ENCODE data around the gene A4GALT.
"Not testable (repeated sequence)": the region's sequence is repeated elsewhere in the genome, so short reads cannot be mapped to it uniquely, and the experiment has no call there.

The A4GALT gene

DNA sequence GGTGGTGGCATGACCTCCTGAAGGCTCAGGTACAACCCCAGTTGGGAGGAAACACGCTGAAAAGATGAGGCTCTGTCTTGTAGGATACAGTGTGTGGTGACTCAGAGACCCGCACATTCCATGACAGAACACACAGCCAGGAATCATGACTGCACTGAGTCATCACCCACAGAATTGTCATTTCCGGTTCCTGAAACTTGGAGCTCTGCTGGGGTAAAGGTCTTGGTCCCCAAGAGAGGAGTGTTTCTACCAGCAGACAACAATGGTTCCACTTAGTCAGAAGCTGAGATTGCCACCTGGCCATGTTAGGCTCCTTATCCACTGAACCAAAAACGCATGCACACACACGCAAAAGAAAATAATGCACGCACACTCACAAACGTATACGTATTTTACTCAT is 40.0 kb downstream of the A4GALT start:
- peak; percentile 28 for DNase-seq

DNA sequence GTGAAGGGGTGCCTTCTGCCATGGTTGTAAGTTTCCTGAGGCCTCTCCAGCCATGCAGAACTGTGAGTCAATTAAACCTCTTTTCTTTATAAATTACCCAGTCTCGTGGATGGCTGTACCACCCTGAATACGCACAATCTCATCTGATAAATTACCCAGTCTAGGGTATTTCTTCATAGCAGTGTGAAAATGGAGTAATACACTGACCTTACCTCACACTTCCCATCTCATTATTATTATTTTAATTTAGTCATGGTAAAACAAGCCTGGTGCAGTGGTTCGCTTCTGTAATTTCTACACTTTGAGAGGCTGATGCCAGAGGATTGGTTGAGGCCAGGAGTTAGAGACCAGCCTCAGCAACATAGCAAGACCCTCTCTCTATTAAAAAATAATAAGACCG is 41.0 kb downstream of the A4GALT start:
- DNase-seq = no peak

DNA sequence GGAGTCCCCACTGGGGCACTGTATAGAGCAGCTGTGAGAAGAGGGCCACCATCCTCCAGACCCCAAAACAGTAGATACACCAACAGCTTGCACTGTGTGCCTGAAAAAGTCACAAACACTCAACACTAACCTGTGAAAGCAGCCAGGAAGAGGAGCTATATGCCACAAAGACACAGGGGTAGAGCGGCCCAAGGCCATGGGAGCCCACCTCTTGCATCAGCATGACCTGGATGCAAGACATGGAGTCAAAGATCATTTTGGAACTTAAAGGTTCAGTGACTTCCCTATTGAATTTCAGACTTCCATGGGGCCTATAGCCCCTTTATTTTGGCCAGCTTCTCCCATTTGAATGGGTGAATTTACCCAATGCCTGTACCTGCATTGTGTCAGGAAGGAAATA is 41.8 kb downstream of the A4GALT start:
- DNase-seq = no peak

DNA sequence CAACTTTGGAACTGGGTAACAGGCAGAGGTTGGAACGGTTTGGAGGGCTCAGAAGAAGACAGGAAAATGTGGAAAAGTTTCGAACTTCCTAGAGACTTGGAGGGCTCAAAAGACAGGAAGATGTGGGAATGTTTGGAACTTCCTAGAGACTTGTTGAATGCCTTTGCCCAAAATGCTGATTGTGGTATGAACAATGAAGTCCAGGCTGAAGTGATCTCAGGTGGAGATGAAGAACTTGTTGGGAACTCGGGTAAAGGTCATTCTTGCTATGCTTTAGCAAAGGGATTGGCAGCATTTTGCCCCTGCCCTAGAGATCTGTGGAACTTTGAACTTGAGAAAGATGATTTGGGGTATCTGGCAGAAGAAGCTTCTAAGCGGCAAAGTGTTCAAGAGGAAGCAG is 42.7 kb downstream of the A4GALT start:
- DNase-seq = not testable (repeated sequence)

DNA sequence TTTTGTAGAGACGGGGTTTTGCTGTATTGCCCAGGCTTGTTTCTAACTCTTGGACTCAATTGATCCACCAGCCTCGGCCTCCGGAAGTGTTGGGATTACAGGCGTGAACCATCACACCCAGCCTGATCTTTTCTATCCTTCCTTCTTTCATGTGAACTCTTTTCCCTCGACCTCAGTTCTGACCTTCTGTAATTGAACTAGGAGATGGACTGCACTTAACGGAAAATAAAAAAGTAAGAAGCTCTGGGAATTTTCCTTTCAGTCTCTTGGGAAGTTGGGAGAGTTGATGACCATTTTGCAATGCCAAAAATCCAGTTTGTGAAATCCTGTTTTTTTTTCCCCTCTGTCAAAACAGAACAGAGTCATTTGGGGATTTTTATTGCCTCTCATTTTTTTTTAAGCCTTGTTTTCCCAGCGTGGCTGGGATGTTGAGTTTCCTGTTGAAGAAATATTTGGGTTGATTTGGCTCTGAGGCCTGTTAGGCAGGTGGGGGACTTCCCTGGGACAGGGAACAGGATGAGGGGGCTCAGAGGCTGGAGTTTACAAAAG is 44.5 kb downstream of the A4GALT start:
- no peak for DNase-seq

DNA sequence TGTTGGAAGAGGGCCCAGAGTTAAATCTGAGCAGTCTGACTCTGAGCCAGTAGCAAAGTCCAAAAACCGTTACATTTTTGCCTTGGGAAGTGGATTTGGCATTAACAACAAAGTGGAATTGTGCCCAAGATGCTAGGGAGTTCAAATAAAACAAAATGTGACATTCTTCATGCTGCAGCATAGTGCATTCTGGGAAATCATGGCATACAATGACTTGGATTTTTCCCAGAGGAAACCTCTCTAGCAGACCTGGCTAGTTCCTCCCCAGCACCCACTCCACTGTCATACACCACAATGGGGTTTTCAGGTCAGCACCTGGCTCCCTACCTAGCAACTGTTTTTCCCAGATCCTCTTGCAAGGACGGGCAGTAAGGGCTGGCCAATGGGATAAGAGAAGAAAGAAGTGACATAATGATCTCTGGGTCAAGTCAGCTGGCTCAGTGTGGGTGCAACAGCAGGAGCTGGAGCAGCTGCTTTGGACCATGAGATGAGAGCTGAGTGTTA is 46.7 kb downstream of the A4GALT start:
- DNase-seq = no peak

DNA sequence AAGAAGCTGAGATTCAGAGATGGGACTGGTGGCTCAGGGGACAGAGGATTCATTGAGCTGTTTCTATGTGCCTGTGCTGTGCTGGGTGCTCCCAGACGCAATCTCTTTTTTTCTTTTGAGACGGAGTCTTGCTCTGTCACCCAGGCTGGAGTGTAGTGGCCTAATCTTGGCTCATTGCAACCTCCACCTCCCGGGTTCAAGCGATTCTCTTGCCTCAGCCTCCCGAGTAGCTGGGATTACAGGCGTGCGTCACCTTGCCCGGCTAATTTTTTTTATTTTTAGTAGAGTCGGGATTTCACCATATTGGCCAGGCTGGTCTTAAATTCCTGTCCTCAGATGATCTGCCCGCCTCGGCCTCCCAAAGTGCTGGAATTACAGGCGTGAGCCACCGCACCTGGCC is 47.6 kb downstream of the A4GALT start:
- not testable (repeated sequence) for DNase-seq

DNA sequence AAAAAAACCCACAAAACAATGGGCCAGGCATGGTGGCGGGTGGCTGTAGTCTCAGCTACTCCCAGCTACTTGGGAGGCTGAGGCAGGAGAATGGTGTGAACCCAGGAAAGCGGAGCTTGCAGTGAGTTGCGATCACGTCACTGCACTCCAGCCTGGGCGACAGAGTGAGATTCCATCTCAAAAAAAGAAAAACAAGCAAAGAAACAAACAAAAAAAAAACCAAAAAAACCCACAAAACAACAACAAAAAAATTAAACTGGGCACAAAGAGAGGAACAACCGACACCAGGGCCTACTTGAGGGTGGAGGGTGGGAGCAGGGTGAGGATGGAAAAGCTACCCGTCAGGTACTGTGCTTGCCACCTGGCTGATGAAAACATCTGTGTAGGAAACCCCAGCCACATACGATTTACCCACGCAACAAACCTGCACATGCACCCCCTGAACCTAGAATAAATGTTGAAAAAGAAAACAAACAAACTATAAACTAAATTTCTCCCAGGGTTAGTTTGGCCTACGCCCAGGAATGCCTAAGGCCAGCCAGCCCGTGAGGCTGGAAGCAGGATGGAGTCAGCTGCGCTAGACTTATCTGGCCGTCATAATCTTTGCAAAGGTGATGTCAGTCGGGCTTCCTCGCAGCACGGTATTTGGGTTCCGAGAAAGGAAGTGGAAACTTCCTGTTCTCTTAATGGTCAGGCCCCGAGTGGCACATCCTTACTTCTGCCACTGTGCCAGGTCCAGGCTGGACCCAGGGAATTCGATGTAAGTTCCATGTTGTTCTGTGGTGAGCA is 49.6 kb downstream of the A4GALT start:
- no peak for DNase-seq

DNA sequence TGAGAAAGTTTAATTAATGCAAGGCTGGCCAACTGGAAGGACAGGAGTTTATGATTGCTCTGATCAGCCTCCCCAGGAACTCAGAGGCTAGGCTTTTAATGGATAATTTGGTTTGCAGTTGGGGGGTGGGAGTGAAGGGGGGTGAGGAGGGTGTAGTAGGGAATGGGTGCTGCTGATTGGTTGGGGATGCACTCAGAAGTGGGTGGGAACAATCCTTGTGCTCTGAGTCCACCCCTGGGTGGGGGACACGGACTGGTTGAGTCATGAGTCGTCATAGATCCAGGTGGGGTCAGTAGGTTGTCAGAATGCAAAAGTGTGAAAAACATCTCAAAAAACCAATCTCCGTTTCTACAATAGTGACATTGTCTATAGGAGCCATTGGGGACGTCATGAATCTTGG is 50.6 kb downstream of the A4GALT start:
- no peak for DNase-seq

DNA sequence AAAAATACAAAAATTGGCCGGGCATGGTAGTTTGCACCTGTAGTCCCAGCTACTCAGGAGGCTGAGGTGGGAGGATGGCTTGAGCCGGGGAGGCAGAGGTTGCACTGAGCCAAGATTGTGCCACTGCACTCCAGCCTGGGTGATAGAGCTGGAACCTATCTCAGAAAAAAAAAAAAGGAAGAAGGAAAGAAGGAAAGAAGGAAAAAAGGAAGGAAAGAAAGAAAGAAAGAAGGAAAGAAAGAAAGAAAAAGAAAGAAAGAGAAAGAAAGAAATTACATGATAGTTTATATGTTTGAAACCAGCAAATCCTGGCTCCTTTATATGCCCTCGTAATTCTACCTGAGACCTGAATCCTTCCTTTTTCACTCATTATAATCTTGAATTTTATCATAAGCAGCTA is 54.3 kb downstream of the A4GALT start:
- not testable (repeated sequence) for DNase-seq

DNA sequence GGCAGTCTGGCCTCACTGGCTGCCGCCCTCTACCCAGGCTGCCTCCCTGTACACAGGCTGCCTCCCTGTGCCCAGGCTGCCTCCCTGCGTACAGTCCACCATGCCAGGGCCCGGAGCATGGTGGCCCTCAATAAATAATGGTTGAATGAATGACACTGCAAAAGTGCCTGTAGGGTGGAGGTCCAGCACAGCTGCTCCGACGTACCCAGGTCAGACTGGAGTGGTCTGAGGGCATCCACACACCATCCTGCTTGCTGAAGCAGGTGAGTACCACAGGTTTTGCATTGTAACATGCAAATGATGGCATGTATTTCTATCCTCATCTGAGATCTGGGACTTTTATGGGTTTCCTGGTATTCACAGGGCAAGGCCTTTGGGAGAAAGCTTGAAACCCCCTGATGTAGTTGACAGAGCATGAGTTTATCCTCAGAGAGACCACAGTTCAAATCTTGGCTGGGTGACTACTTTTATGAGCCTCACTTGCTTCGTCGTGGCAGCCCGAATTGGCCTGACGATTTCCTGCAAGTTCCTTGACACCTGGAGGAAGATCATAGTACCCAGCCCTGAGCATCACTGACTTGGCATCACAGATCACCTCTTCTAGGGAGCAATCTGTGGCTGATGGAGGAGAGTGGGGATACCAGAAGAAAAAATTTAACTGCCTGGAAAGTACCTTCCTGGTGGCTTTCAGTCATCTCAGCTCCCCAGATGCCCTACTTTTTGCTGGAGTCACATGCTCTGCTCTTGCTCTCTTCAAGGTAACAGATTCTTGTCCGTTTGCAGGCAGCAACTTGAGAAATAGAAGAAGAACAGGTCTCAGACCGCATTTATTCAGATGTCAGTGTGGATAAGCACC is 55.5 kb downstream of the A4GALT start:
- DNase-seq = no peak

DNA sequence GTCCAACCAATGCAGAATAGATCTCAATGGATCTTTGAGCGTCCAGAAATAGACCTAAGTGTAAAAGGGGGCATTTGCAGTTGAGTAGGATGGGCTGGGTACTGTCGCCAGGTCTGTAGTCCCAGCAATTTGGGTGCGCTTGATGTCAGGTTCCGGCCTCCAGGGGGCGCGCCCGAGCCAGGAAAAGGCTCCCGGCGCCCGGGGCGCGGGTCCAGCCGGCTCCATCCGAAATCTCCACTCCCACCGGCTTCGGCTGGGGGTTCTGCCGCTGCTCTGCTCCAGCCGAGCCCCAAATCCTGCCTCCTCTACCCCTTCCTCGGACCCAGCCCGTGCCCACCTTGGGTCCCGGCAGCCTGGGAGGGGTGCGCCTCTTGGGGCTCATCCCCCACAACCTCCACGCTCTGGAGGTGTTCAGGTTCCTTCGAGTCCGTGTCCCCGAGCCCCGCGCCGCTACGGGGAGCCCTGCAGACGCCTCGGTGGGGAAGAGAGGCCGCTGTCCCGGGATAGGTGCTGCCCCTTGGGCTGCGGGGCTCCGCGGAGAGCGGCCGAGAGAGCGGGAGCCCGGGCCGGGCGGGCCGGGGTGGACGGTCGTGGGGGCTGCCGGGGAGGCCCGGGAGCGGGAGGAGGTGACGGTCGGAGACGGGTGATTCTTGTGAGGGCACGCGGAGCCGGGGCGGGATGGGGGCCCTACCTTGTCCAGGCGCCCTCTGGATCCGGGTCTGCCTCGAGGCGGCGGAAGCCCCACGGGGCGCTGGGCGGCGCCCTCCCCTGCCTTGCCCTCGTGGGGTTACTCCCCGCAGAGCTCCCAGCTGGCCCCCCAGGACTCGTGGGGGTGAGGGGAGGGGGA is 58.5 kb downstream of the A4GALT start:
- DNase-seq = peak; percentile 93

DNA sequence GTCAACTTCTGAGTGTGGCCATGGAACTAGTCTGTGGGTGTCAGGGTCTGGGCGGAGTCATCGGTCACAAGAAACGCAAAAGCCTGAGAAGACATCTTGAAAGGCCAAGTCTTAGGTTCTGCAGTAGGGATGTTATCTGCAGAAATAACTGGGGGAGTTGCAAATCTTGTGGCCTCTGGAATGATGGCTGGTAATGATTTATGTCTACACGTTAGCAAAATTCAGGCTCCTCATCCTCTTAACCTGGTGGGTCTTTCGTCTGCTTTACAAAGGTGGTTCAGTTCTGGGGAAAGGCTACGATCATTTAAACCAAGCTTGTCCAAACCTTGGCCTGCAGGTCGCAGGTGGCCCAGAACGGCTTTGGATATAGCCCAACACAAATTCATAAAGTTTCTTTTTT is 64.1 kb downstream of the A4GALT start:
- no peak for DNase-seq

DNA sequence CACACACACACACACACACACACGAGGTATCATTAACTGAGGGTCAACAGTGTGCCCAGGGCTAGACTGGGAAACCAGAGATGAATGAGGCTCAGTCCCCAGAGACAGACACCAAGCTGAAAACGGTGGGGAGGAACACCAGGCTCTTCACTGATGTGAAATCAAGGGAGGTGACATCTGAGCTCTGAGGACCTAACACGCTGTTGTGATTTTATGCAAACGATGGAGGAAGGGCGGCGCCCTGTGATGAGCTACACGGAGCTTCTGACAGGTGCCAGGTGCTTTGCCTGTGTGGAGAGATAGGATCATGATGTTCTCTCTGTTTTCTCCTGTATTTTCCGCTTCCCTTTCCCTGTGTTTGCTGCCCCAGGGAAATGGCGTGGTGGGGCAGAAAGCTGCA is 65.0 kb downstream of the A4GALT start:
- no peak for DNase-seq

DNA sequence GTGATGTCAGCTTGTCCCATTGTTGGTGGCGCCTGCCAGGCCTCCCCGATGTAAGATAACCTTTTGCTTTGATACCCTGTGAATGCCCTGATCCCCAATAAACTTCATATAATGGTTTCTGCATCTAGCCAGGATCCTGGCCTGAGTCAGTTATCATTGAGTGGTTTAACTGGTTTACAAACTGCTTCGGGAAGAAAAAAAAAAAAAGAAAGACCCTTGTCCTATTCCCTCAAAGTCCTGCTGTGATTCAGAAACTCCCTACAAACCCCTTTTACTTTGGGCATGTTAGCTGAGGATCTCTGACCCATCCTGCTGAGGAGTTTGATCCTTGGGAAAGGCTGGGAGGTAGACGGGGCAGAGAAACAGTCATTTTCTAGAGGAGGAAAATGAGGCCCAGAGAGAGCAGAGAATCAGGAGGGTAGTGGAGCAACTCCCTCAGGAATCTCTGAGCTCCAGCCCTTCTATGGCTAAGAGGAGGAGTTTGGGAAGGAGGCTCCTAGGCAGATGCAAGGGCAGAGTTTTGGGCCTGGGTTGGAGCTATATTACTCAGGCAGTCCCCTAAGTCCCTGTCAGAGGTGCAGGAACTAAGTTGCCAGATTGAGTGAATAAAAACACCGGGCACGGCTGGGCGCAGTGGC is 66.1 kb downstream of the A4GALT start:
- no peak for DNase-seq

DNA sequence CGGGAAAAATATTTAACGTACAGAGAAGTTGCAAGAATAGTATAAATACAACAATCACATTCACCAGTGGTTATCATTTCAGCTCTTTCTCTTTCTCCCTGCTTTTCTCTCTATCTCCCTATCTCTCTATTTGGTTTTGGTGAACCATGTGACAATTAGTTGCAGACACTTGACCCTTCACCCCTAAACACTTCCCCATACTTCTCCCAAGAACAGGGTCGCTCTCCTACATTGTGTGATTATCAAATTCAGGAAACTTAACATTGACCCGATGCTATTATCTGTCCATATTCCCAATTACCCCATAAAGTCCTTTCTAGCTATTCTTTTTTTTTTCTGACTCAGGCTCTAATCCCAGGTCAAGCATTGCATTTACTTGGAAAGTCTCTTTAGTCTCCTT is 66.7 kb downstream of the A4GALT start:
- DNase-seq = no peak

DNA sequence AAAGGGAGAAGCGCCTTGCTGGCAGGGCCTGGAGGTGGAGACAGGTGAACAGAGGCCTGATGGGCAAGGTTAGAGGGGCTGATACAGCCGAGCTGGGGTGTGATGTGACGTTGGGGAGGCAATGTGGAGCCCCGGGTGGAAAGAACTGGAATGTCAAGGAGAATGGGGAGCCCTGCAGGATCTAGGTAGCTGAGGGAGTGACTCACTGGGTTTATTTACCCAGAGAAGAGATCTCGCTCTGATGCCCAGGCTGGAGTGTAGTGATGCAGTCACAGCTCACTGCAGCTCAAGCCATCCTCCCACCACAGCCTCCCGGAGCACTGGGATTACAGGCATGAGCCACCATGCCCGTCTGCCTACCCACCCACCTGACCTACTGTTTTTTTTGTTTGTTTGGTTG is 69.5 kb downstream of the A4GALT start:
- no peak for DNase-seq

DNA sequence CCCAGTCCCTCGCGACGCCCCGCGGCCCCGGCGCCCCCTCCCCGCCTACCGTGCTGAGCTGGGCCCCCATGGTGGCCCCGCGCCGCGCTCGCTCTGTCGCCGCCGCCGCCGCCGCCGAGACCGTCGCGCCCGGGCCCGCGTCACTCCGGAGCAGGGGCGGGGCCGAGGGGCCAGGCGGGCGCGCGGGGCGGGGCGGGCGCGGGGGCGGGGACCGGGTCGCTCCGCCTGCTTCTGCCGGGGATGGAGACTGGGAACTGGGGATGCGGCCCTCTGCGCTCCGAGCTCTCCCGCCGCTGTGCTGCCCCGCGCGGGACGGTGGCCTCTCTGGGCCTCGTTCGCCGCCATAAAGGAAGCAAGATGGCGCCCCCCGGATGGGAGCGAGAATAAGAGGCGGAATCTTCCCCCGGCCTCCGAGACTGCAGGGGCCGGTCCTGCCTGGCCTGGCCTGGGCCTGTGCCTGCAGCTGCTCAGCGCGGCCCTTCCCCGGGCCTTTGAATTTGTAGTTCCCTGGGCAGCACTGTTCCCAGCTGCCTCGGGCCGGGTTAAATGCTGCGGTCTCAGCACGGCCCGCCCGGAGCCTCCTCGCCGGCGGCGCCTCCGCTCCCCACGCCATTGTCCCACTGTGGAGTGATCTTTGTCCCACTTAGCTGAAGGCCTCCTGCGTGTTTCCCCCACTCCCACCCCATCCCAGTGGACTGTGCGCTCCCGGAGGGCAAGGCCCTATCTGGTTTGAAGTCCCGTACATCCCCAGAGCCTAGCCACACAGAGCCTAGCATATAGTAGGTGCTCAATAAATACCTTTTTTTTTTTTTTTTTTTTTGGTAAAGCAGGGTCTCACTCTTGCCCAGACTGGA is 71.2 kb downstream of the A4GALT start, which contains the start of gene CYB5R3:
TSS of gene CYB5R3 (minus strand) at position 147 of the 854 bp plus-strand sequence. CDS start at position 70, 77 bp downstream.
- DNase-seq = peak; percentile 88

DNA sequence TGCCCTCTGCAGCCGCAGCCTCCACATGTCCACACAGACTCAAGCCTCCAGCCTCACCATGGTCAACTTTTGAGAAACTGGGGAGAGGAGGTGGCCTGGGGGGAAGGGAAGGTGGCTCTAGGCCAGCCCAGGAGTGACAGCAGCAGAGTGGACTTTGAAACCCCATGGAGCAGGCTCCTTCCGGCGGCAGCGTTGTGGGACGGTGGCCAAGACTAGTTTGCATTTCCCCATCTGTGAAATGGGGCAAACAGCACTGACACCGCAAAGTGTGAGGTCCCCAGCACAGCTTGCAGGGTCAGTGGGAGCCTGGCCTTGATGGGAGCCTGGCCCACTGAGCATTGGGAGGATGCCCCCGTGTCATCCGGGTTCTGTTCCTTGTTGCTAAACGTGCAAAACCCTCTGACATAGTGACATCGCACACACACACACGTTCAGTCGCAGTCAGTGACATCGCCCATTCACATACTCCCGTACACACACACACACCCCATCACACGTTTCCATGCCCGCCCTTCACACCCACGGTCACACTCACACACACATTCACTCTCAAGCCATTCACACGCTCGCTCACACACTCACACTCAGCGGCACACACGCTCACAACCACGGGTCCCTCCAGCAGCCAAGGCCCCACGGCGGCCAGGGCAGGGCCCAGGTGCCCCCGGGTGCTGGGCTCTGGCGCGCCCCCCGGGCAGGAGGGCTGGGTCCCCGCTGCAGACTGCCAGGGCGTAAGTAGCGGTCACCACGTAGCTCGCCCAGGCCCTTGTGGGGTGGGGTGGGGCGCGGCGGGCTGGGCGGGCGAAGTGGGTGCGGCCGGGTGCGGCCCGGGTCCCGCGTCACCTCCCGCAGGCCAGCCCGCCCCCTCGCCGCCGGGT is 72.1 kb downstream of the A4GALT start:
- DNase-seq = peak; percentile 44

DNA sequence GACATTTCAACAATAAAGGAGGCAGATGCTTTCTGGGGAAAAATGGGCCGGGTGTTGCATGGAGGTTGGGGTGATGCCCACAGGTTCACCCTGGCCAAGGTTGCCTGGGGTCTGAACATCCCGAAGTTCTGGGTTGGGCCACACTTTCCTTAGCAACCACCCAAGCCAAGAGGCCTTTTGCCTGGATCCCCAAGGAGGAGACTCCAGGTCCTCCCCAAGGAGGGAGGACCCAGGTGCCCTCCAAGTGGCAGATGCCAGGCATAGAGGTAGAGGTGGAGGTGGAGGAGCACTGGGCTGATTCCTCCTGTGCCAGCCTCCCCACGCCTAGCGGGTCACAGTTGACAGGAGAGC is 72.7 kb downstream of the A4GALT start:
- no peak for DNase-seq

Measured in stimulated activated CD8-positive, alpha-beta memory T cell treated with anti-CD3 and anti-CD28 coated beads, Interleukin-4, amount 100 ng/mL, for 48 hours (primary cell).